OCI-LY7 (cell line): ENCODE measurements around the gene KCNQ1OT1.

ENCODE experiments used
- CTCF ChIP-seq: fragments of 200-600 bp; sonication (generic); conservative IDR thresholded peaks from 2 replicates; pipeline ENCODE4 v1.5.1; 2014; ENCODE audit warnings: mild to moderate bottlenecking, antibody characterized with exemption, low read length, moderate library complexity, mixed read lengths
- EZH2phosphoT487 ChIP-seq: fragments of 200-600 bp; sonication (generic); IDR thresholded peaks from 2 replicates; pipeline ENCODE4 v1.6.1; 2018; ENCODE audit warnings: low read depth, borderline replicate concordance, mild to moderate bottlenecking, mixed run types, antibody characterized with exemption, low read length, moderate library complexity, mixed read lengths

DNA sequence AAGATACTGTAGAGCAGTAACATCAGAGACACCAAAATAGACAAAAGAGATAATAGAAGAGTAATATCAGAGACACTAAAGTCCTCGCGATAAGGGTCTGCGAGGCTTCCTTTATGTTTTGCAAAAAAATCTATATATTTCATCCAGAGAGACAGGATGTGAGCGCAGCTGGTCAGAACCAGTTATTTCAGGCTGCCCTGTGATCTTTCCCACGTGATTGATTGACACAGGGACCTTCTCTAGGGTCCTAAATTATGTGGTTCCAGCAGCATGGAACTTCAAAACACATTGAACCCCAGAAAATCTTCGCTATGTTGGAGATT lies 136.9 kb downstream of the KCNQ1OT1 start:
- no peak for TF ChIP-seq CTCF
- no peak for TF ChIP-seq EZH2phosphoT487
